DMS53 treated with DMSO at 0.1 percent for 48 hours (cell line): ENCODE data around the gene SPECC1L.

Experiments
- DNase-seq: peaks from one replicate; lab custom pipeline; 2025; ENCODE audit not compliant: unreplicated experiment; lab: John Stamatoyannopoulos, UW

SPECC1L gene

DNA sequence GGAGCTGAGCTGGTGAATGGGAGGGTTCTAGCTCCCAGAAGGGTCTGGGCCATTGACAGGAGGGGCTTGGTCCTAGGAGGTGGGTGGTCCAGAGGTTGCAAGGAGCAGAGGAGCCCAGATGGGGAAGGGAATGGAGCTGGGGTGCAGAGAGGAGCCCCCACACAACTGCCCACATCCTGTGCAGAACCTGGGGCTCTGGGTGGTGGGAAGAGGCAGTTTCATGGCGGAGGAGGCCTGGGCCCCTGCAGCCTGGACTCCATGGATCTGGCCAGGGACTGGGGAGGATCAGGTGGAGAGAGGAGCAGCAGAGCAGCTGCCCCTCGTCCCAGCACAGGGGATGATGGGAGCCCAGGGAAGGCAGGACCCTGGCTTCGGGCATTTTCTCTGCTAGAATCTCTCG lies 155.8 kb downstream of the SPECC1L start:
- DNase-seq = no peak

DNA sequence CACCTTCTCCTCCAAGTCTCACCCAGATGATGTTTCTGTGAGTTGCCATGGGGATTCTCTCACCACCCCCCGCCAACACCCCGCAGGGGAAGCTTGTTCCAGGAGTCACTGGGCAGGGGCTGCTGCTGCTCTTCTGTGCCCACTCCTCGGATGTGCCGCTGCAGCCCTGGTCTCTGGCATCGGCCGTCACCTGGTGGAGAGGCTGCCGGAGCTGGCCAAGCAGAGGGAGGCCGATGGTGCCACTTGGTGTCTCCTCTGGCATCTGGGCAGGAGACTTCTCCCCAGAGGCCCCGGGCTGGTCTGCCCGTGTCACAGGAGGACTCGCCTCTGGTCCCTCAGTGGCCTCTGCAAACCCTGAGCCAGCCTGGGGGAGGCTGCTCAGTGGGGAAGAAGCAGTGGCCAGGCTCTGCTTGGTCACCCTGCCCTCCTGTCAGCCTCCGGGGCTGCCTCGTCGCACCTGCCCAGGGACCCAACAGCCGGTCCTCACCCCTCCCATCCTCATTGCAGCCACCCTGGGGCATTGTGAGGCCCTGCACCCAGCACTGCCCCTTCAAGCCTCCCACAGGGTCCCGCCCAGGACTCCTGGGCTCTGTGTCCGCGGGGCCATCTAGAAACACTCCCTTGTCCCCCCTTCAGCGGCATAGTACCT lies 156.3 kb downstream of the SPECC1L start:
- DNase-seq = no peak

DNA sequence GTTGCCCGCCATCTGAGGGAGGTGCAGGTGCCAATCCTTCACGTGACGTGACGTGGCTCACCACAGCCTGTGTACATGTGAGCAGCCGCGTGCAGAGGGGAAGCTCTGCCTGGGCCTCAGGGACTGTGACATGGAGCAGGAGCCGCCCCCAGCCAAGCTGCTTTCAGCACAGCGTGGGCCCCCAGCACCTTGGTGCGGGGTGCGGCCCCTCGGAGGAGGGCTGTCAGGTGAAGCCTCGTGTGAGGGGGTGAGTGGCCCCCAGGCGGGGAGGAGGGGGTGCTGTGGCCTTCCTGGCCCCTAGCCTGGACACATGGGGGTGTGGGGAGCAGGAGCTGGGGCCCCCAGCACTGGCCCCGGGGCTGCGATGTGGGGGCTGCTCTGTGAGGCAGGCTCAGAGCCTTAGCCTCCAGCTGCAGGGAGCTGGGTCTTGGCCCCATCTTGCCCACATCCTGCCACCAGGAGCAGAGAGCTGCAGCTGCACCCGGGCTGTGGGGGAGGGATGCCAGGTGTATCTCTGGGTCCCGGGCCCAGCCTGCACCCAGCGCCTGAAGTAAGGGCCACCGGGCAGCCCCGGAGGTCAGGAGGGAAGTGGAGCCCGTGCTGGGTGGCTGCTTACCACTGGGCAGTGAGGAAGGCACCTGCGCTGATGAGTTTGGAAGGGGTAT lies 157.0 kb downstream of the SPECC1L start, which contains the start of gene ADORA2A:
Gene ADORA2A (plus strand): TSS at position 100 of the 665 bp plus-strand sequence. CDS start 5,806 bp downstream, outside the sequence.
- no peak for DNase-seq

DNA sequence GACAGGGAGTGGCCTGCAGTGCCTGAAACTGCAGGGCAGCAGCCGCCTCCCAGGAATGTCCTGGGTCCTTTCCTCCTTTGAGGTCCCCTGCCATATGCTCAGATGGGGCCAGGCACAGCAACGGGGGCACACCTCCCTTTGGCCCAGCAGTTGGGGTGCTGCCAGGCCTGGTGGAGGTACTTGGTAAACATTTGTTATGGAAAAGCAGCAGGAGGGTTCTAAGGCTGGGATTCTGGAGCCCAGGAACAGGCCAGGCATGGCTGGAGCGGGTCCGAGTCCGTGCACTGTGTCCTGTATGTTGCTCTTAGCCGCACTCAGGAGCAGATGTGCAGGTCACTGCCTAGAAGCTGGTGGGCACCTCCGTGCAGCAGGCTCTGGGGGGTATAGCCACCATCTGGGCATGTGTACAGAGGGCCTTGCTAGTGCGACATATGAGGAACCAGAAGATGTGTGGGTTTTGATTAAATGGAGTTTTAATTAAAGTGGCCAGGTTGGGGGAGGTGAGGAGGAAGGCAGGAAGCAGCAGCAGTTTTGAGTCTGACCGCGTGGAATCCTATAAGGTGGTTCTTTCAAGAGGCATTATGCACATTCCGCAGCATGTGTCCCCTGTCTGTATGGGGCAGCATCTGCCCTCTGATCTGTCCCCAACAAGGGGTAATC lies 158.2 kb downstream of the SPECC1L start:
- no peak for DNase-seq

- no peak for DNase-seq
Measured at GRCh38 chr22:24429411-24430365, 159.1 kb downstream of the SPECC1L start.

DNA sequence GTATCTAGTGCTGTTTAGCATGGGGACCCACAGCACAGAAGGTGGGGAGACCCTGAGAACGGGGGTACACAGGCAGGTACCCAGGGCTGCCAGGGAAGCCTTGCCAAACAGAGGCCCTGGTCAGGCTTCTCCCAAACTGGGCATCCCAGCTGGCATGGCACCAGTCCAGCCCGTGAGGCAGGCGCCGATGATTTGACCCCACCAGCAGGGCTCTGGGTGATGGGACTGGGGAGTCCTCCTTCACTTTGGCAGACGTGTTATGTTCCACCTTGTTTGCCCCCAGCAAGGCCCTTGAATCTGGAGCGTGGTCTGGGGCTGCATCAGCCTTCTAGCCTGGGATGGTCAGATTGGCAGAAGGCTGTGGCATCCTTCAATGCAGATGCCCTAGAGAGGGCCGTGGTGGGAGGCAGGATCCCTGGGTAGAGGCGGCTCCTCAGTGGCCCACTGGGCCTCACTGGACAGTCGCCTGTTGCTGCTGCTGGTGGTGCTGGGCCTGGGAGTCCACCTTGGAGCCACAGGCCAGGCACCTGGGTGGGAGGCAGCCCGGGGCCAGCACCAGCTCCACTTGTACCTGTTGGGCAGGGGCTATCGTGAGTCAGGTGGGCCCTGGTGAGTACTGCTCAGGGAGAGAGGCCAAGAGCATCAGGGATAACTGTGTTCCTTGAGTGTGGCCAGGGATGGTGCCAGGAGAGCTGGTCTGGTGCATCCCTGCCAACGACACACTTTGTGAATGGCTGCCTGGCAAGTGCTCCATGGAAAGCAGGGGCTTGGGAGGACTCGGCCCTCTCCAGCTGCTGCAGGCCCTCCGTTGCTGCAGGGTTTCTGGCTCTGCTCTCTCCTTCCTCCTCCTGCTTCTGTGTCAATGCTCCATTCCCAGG lies 160.0 kb downstream of the SPECC1L start:
- no peak for DNase-seq

- DNase-seq = no peak
Measured at GRCh38 chr22:24431309-24432034, 160.8 kb downstream of the SPECC1L start.

DNA sequence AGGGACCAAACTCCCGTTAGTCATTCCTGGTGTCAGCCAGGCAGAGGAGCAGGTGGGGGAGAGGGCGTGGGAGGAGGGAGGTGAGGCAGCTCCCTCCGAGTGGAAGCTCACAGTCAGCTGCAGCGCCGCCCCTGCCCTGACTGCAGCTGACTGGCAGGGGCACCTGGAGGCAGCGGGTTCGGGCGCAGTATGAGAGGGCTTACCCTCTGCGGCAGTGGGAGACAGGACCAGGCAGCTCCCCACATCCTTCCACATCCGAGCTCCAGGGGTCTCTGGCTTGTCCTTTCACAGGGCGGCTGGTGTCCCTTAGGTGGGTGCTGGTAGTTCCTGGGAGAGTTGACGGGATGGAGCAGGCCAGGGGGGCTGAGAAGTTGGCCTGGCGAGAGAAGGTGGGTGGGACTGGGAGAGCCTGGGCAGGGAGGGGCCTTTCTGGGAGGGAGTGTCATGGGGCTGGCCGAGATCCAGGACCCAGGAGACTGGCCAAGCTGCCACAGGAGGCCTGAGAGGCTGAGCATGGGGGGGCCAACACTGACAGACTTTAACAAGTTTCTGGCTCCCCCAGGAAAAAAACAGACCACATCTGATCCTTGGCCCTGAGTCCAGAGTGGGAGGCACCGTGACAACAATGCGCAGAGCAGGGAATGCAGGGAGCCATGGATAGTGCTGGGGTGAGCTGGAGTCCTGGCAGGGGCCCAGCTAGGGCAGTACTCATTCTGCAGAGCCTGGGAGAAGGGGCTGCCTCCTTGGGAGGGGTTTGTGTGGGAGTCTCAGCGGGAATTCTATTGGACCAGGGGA lies 161.6 kb downstream of the SPECC1L start:
- no peak for DNase-seq

DNA sequence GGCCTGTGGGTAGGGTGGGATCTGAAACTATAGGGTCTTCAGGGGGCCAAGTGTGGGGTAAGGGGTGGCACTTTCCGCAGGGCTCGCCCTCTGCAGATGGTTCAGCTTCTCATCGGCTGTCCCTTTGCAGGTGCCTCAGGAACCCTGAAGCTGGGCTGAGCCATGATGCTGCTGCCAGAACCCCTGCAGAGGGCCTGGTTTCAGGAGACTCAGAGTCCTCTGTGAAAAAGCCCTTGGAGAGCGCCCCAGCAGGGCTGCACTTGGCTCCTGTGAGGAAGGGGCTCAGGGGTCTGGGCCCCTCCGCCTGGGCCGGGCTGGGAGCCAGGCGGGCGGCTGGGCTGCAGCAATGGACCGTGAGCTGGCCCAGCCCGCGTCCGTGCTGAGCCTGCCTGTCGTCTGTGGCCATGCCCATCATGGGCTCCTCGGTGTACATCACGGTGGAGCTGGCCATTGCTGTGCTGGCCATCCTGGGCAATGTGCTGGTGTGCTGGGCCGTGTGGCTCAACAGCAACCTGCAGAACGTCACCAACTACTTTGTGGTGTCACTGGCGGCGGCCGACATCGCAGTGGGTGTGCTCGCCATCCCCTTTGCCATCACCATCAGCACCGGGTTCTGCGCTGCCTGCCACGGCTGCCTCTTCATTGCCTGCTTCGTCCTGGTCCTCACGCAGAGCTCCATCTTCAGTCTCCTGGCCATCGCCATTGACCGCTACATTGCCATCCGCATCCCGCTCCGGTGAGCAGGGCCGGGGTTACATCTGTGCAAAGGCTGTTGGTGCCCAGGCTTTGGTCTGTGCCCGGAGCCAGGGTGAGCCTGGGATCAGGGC lies 162.6 kb downstream of the SPECC1L start:
- DNase-seq = no peak

- DNase-seq = no peak
Measured at GRCh38 chr22:24433828-24434470, 163.3 kb downstream of the SPECC1L start.

- DNase-seq = no peak
Measured at GRCh38 chr22:24434471-24435322, 164.1 kb downstream of the SPECC1L start.

- DNase-seq = no peak
Measured at GRCh38 chr22:24435323-24435645, 164.7 kb downstream of the SPECC1L start.

DNA sequence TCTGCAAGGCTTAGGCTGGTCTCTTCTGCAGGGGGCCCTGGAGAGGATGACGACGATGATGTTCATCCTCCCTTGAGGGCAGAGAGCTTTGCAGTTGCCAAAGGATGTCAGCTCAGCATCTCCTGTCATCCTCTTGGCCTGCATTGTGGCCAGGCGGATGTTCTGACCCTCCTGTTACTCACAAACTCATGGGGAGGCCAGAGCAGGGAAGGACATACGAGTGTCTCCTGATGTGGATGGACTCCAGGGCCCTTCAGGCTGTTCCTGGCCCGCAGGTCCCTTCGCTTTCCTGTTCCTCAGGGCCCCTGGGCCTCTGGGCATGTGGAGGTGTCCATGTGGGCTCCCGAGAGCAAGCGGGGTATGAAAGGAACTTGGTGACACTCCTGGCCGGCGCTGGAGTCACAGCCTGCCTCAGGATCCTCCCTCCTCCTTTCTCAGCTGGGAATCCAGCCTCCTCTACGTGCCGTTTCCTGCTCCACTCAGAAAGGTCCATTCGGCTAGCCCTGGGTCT lies 165.3 kb downstream of the SPECC1L start:
- DNase-seq = no peak

DNA sequence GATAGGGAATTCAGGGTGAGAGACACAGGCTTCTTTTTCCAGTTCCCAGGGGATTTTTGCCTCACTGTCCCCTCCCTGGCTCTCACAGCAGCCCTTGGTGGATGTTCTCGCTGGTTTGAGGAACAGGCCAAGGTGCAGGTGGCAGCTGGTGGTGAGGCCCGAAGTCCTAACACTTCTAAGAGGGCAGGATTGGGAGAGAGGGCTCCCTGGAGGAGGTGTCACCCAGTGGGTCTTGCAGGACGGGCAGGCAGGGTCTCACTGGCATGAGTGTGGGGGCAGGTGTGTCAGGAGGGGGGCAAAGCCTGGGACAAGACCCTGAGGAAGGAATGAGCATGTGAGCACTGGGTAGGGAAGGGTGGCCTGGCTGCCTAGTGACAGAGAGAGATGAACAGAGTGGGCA lies 165.9 kb downstream of the SPECC1L start:
- no peak for DNase-seq

DNA sequence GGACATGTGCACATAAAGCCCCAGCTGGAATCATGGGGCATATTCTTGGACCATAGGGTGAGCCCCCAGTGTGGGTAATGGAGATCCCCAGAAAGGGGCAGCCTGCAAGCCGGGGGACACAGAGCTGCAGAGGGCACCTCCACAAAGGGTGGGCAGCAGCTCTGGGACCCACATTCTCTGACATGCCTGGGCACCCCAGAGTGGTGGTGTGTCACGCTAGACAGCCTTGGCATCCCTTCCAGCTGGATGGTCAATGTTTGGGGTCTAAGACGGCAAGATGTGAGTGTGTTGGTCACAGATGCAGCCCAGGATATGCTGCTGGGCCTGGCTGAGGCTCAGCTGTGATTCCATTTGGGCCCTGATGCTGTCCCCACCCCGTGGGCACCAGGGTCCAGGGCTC lies 166.5 kb downstream of the SPECC1L start:
- no peak for DNase-seq

GRCh38 chr22:24437741-24438328 lies 167.2 kb downstream of the SPECC1L start:
- no peak for DNase-seq
